ENCODE results near the gene ANKRD62.

ANKRD62 gene

GRCh38 chr18:12060182-12060870 lies 33.3 kb upstream of the ANKRD62 start:
- CTCF ChIA-PET: interaction anchor here (0.7 kb wide), 1 partner anchor 26 kb away, joined by 3 read pairs; no protein-coding TSS in a partner anchor
- POLR2A ChIA-PET: no interaction called here

GRCh38 chr18:12061685-12062084 lies 32.0 kb upstream of the ANKRD62 start:
- TF ChIP-seq ZNF701 (tag by site-specific recombination; IDR thresholded peaks at IDR 0.05): no peak
- TF ChIP-seq HOXD13 (CRISPR knock-in tag; IDR thresholded peaks at IDR 0.05; ENCODE audit: borderline replicate concordance): no peak
- TF ChIP-seq ZNF433 (tag by site-specific recombination; IDR thresholded peaks at IDR 0.05; ENCODE audit: low read depth): no peak
- TF ChIP-seq ZNF555 (tag by site-specific recombination; conservative IDR thresholded peaks at IDR 0.05): no peak
- no peak for TF ChIP-seq ZNF138 (tag by site-specific recombination; IDR thresholded peaks at IDR 0.05; ENCODE audit: borderline replicate concordance)
- no peak for TF ChIP-seq ZNF112 (tag by site-specific recombination; IDR thresholded peaks at IDR 0.05)
- no peak for TF ChIP-seq RBAK (tag by site-specific recombination; IDR thresholded peaks at IDR 0.05)
- TF ChIP-seq ZNF155 (tag by site-specific recombination; IDR thresholded peaks at IDR 0.05): no peak
- TF ChIP-seq ZNF692 (tag by site-specific recombination; IDR thresholded peaks at IDR 0.05): no peak
- TF ChIP-seq ZNF280C (tag by site-specific recombination; IDR thresholded peaks at IDR 0.05): no peak
- TF ChIP-seq ELK4 (IDR thresholded peaks at IDR 0.05; ENCODE audit: borderline replicate concordance, low read depth, low read length): no peak
- Histone ChIP-seq H3K9me3 (ENCODE audit: control insufficient read depth, insufficient read depth, low read depth, low read length) (no peaks in the 10 kb centered on the region), H3K4me1 (ENCODE audit: control insufficient read depth, insufficient read depth, low read length) (no peaks in the 10 kb centered on the region), H3K36me3 (ENCODE audit: control insufficient read depth in 2 of 2, insufficient read depth in 1 of 2, low read length in 2 of 2) (no peaks in the 10 kb centered on the region), H3K4me3 (ENCODE audit: low read depth, low read length) (no peak overlapping the region), H3K27ac (ENCODE audit: extremely low read depth, low read depth, low read length) (no peak overlapping the region)
- CTCF ChIA-PET: no interaction called here
- POLR2A ChIA-PET: no interaction called here

More at GRCh38 chr18:12060182-12060870, 33.3 kb upstream of the ANKRD62 start:
- H3K4me1 ChIP-seq (ENCODE audit: control insufficient read depth, insufficient read depth, low read length): no peaks in the 10 kb centered on the region
- no peak for TF ChIP-seq ZNF76 (tag by site-specific recombination; IDR thresholded peaks at IDR 0.05; ENCODE audit: borderline replicate concordance, low read depth)
- 0 out of 2 replicates have a peak, but pooled peaks have one; percentile 45 for TF ChIP-seq ZBTB17 (tag by site-specific recombination; IDR thresholded peaks at IDR 0.05)
- H3K4me3 ChIP-seq (ENCODE audit: low read depth, low read length): no peak overlapping the region
- no peaks in the 10 kb centered on the region for H3K9me3 ChIP-seq (ENCODE audit: control insufficient read depth, insufficient read depth, low read depth, low read length)
- no peaks in the 10 kb centered on the region for H3K36me3 ChIP-seq (ENCODE audit: control insufficient read depth in 2 of 2, insufficient read depth in 1 of 2, low read length in 2 of 2)
- H3K27ac ChIP-seq (ENCODE audit: extremely low read depth, low read depth, low read length): no peak overlapping the region

- H3K4me3 ChIP-seq (ENCODE audit: low read depth, low read length): no peak overlapping the region
- CTCF ChIA-PET: interaction anchor here (0.7 kb wide), 1 partner anchor 27 kb away, joined by 3 read pairs; no protein-coding TSS in a partner anchor
- no peaks in the 10 kb centered on the region for H3K36me3 ChIP-seq (ENCODE audit: control insufficient read depth in 2 of 2, insufficient read depth in 1 of 2, low read length in 2 of 2)
- POLR2A ChIA-PET: no interaction called here
- H3K9me3 ChIP-seq (ENCODE audit: control insufficient read depth, insufficient read depth, low read depth, low read length): no peaks in the 10 kb centered on the region
- no peak overlapping the region for H3K27ac ChIP-seq (ENCODE audit: extremely low read depth, low read depth, low read length)
- H3K4me1 ChIP-seq (ENCODE audit: control insufficient read depth, insufficient read depth, low read length): no peaks in the 10 kb centered on the region
- TF ChIP-seq BCL11B (tag by site-specific recombination; IDR thresholded peaks at IDR 0.05; ENCODE audit: low read depth) (peak; percentile 59; the same call in 1 of the 2 replicates), ZNF555 (tag by site-specific recombination; conservative IDR thresholded peaks at IDR 0.05) (no peak)
Observed at GRCh38 chr18:12062974-12063373, 30.7 kb upstream of the ANKRD62 start.

Measured in HEK293 (cell line).